SK-N-SH (cell line): ENCODE data around the gene KRTAP3-1.

Experiments used
- EZH2phosphoT487 ChIP-seq: fragments of 200-600 bp; sonication (generic); IDR thresholded peaks from 2 replicates; pipeline ENCODE4 v1.6.1; 2017; ENCODE audit warnings: low read depth, mixed run types, mild to moderate bottlenecking, antibody characterized with exemption, moderate library complexity, borderline replicate concordance
- GABPA ChIP-seq: IDR thresholded peaks from 2 replicates; pipeline ENCODE4 v1.4.0; 2012; ENCODE audit warnings: low read depth, mild to moderate bottlenecking
- TF ChIP-seq, protein P1 (sequence below): fragments of 200-600 bp; sonication (generic); IDR thresholded peaks from 2 replicates; pipeline ENCODE4 v1.6.1; 2017; ENCODE audit warnings: antibody characterized with exemption, mild to moderate bottlenecking, moderate library complexity

DNA sequence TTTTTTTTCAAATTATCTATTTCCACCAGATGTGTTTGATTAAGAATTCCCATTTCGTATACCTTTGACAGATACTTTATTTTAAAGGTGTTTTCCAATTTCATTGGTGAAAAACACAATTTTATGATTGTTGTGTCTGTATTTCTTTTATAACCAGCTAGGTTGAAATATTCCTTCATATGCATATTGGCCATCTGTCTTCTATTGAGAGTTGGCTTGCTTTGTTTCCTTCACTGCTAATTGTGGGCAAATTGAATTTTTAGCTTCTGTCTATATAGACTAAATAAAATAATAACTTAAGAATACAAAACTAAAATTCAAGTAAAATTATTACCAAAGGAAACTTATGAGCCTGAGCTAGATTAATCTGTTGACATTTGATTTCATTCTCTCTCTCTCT lies 13.8 kb downstream of the KRTAP3-1 start:
- no peak for TF ChIP-seq GABPA
- TF ChIP-seq, protein P1, sequence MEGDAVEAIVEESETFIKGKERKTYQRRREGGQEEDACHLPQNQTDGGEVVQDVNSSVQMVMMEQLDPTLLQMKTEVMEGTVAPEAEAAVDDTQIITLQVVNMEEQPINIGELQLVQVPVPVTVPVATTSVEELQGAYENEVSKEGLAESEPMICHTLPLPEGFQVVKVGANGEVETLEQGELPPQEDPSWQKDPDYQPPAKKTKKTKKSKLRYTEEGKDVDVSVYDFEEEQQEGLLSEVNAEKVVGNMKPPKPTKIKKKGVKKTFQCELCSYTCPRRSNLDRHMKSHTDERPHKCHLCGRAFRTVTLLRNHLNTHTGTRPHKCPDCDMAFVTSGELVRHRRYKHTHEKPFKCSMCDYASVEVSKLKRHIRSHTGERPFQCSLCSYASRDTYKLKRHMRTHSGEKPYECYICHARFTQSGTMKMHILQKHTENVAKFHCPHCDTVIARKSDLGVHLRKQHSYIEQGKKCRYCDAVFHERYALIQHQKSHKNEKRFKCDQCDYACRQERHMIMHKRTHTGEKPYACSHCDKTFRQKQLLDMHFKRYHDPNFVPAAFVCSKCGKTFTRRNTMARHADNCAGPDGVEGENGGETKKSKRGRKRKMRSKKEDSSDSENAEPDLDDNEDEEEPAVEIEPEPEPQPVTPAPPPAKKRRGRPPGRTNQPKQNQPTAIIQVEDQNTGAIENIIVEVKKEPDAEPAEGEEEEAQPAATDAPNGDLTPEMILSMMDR, result no peak
- TF ChIP-seq EZH2phosphoT487, result no peak
